GM12875 (cell line): ENCODE measurements around the gene LSR.

Experiments
- H3K4me3 ChIP-seq: one replicate; pipeline ENCODE4 v1.5.1; 2011; ENCODE audit warnings: low read depth, low read length, control low read depth
- TF ChIP-seq, protein P1 (sequence below): IDR thresholded peaks from 2 replicates; pipeline ENCODE4 v1.5.1; 2011; ENCODE audit warnings: low read depth, mild to moderate bottlenecking, control low read depth, inconsistent platforms, low read length, moderate library complexity, borderline replicate concordance; ENCODE audit not compliant: insufficient read depth

Gene LSR

DNA sequence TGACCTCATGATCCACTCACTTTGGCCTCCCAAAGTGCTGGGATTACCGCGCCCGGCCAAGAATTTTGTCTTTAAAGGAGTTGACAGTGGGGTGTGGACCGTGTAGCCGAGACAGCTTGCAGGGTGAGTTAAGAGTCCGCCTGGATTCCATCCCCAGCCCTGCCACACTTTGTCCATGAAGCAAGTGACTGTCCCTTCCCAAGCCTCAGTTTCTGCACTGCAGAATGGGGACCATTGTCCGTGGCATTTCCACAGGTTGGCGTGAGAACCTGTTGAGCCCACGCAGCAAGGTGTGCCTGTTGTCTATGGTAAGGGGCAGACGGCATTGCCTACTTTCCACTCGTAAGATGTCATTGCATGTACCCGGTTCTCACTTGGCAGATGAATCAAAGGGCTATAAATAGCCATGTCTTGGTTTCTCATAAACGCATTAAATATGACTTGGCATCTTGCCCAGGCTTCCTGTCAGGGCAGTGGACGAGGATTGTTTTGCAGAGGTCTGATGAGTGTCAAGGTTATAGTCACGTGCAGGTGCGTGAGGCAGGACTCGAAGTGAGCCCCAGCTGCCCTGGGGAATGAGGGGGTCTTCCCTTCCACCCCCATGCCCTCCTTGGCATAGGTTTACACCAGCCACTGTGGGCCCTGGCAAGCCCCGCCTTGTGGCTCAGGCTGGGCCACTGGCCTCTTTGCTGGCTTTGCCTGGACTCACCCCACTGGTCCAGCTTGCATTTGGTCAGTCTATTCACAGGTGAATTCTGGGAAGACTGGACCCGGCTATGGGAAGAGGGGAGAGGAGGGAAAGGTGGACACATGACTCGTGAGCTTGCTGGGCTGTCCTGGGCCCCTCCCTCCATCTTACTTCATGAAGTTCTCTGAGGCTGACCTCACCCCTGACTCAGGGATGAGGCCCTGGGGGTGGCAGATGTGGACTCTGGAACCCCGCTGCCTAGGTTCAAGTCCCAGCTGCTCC lies 34.9 kb upstream of the LSR start:
- no peak overlapping the region for H3K4me3 ChIP-seq
- TF ChIP-seq, protein P1, sequence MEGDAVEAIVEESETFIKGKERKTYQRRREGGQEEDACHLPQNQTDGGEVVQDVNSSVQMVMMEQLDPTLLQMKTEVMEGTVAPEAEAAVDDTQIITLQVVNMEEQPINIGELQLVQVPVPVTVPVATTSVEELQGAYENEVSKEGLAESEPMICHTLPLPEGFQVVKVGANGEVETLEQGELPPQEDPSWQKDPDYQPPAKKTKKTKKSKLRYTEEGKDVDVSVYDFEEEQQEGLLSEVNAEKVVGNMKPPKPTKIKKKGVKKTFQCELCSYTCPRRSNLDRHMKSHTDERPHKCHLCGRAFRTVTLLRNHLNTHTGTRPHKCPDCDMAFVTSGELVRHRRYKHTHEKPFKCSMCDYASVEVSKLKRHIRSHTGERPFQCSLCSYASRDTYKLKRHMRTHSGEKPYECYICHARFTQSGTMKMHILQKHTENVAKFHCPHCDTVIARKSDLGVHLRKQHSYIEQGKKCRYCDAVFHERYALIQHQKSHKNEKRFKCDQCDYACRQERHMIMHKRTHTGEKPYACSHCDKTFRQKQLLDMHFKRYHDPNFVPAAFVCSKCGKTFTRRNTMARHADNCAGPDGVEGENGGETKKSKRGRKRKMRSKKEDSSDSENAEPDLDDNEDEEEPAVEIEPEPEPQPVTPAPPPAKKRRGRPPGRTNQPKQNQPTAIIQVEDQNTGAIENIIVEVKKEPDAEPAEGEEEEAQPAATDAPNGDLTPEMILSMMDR = no peak

DNA sequence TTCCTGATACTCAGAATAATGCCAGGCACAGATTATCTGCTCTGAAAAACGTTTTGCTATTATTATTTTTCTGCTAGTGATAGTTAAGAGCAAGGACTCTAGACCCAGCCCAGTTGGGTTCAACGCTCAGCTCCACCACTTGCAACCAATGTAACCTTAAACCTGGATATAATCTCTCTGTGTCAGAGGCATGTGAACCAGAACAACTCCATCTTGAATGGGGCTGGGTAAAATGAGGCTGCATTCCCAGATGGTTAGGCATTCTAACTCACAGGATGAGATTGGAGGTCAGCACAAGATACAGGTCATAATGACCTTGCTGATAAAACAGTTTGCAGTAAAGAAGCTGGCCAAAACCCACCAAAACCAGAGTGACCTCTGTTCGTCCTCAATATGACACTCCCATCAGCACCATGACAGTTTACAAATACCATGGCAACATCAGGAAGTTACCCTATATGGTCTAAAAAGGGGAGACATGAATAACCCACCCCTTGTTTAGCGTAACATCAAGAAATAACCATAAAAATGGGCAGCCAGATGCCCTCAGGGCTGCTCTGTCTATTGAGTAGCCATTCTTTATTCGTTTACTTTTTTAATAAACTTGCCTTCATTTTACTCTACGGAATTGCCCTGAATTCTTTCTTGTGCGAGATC lies 33.9 kb upstream of the LSR start:
- TF ChIP-seq, protein P1 = no peak

DNA sequence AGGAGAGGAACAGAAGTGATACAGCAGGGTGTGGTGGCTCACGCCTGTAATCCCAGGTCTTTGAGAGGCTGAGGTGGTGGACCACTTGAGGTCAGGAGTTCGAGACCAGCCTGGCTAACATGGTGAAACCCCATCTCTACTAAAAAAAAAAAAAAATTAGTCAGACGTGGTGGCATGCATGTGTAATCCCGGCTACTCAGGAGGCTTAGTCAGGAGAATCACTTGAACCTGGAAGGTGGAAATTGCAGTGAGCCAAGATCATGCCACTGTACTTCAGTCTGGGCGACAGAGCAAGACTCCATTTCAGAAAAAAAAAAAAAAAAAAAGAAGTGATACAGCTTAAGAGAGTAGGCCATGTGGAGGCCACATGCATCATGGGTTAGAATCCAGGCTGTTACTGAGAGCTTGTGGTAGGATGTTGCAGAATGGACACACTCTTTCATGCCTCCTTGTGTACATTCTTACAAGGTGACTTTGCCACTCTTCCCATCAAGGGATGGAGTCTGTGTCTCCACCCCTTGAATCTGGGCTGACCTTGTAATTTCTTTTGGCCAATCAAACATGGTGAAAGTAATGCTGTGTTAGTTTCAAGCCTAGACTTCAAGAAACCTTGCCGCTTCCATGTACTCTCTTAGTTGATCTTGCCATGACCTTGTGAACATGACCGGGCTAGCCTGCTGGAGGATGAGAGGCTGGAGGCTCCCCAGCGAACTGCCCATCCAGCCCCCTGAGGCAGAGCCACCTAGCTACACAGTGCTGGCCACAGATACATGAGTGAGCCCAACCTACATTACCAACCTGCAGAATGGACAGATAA lies 32.6 kb upstream of the LSR start:
- no peak overlapping the region for H3K4me3 ChIP-seq
- TF ChIP-seq, protein P1 = no peak

More for the DNA sequence above, 33.9 kb upstream of the LSR start:
- no peak overlapping the region for H3K4me3 ChIP-seq

DNA sequence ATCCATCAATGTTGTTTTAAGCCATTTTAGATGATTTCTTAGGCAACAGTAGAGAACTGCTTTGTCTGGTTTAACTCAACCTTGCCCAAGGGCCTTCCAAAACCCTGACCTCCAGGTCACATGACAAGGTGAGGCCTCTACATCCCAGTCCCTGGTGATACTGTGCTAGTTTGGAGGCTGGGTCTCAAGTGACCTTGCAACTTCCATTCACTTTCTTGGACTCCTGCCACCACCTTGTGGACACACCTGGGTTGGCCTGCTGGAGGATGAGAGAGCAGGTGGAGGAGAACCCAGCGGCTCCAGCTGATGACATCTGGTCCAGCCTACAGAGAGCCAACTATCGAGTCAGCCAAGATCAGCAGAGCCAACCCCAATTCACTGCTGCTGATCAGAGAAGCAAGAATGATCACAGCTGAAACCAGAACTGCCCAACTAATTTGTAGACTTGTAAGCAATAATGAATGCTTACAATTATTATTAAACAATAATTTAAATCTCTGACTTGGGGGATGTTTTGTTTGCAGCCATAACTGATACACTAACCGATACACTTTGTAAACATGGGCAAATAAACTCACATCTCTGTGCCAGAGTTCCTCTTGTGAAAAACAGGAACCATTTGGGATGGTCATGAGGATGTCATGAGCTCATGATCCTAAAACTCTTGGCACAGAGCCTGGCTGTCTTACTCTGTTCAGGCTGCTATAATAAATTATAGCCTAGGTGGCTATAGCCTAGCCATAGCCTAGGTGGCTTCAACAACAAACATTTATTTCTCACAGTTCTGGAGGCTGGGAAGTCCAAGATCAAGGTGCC lies 31.8 kb upstream of the LSR start:
- TF ChIP-seq, protein P1 = peak; percentile 28; the same call in 1 of the 2 replicates
- no peak overlapping the region for H3K4me3 ChIP-seq

DNA sequence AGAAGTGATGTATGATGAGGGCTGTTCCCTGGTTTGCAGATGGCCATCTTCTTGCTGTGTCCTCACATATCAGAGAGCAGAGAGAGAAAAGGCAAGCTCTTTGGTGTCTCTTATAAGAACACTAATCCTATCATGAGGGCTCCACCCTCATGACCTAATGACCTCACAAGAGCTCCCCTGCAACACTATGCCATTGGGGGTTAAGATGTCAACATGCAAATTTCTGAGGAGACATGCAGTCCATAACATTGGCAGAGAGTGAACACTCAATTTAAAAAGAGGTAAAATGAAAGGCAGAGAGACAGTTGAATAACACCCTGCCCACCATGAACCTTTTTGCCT lies 31.2 kb upstream of the LSR start:
- TF ChIP-seq, protein P1 = no peak

DNA sequence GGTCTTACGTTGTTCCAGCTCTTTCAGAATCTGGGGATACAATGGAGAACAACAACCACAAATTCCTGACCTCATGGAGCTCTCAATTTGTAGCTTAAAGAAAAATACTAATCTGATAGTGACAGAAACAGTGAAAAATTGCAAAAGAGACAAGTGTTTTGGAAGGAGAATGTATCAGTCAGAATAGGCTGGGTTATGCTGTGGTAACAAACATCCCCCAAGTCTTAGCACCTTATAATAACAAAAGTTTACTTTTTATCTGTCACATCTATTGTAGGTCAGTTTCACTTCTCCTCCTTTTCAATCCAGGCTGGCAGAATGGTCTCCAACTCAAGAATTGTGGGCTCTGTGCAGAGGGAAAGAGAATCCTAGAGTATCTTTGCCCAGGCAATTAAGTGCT lies 29.8 kb upstream of the LSR start:
- TF ChIP-seq, protein P1 = no peak
- H3K4me3 ChIP-seq = no peak overlapping the region

More for the DNA sequence above, 31.2 kb upstream of the LSR start:
- H3K4me3 ChIP-seq = no peak overlapping the region
